WTC11 (cell line): Measurements from ENCODE around the gene SMIM13. TPM values are rescaled to one million over a fixed set of nuclear protein-coding genes. Genes with fewer than 3 reads are reported as not detected.

Experiments
- ATAC-seq: fragments of 200-7000 bp; cut with Tn5 transposase; 2 replicates; pipeline ENCODE4 v1.10.0; 2021; ENCODE audit warnings: mild to moderate bottlenecking, moderate library complexity
- CTCF ChIA-PET: fragments of 300-600 bp; sonication (Branson Sonifier 250); formaldehyde crosslinking; loops from one replicate; lab custom pipeline; 2021; ENCODE audit warnings: antibody characterized with exemption; lab: Charles Lee
- POLR2A ChIA-PET: fragments of 350-600 bp; sonication (Branson Sonifier 250); formaldehyde crosslinking; loops from one replicate; lab custom pipeline; 2021; ENCODE audit warnings: antibody characterized with exemption; lab: Charles Lee
- DNase-seq: peaks from one replicate; pipeline ENCODE4 v3.0.0; 2021; ENCODE audit warnings: low spot score
- H3K27ac Mint-ChIP-seq: 2 replicates; pipeline ENCODE4 v1.8.0; 2021; ENCODE audit warnings: mixed read lengths
- H3K27me3 Mint-ChIP-seq: 2 replicates; pipeline ENCODE4 v1.8.0; 2021; ENCODE audit warnings: low read depth, mild to moderate bottlenecking, moderate library complexity, mixed read lengths
- H3K36me3 Mint-ChIP-seq: 2 replicates; pipeline ENCODE4 v1.8.0; 2021; ENCODE audit warnings: mixed read lengths
- H3K4me1 Mint-ChIP-seq: 2 replicates; pipeline ENCODE4 v1.8.0; 2022; ENCODE audit warnings: mixed read lengths
- H3K4me3 Mint-ChIP-seq: 2 replicates; pipeline ENCODE4 v1.8.0; 2021; ENCODE audit warnings: mild to moderate bottlenecking, moderate library complexity, mixed read lengths
- H3K9me3 Mint-ChIP-seq: 2 replicates; pipeline ENCODE4 v1.8.0; 2021; ENCODE audit warnings: mixed read lengths
- AFF4 ChIP-seq: sonication (generic); formaldehyde crosslinking; IDR thresholded peaks from 2 replicates; pipeline ENCODE4 v1.8.1; 2023; ENCODE audit warnings: mild to moderate bottlenecking, missing genetic modification reagents, borderline replicate concordance
- ATF2 ChIP-seq: sonication (generic); formaldehyde crosslinking; IDR thresholded peaks from 2 replicates; pipeline ENCODE4 v1.8.1; 2022; ENCODE audit warnings: low read depth, missing genetic modification reagents, borderline replicate concordance
- ELF4 ChIP-seq: sonication (generic); formaldehyde crosslinking; IDR thresholded peaks from 2 replicates; pipeline ENCODE4 v1.8.1; 2022; ENCODE audit warnings: low read depth, mild to moderate bottlenecking, moderate library complexity, missing genetic modification reagents
- FOXK1 ChIP-seq: sonication (generic); formaldehyde crosslinking; IDR thresholded peaks from 2 replicates; pipeline ENCODE4 v1.8.0; 2022; ENCODE audit warnings: mild to moderate bottlenecking, moderate library complexity, missing genetic modification reagents
- GRHL2 ChIP-seq: fragments of 250-450 bp; sonication (Bioruptor Pico); IDR thresholded peaks from 2 replicates; pipeline ENCODE4 v1.8.0; 2022; ENCODE audit warnings: mild to moderate bottlenecking, moderate library complexity; ENCODE audit not compliant: insufficient replicate concordance, severe bottlenecking
- NR2C2 ChIP-seq: sonication (generic); formaldehyde crosslinking; IDR thresholded peaks from 2 replicates; pipeline ENCODE4 v1.8.0; 2022; ENCODE audit warnings: mild to moderate bottlenecking, missing genetic modification reagents
- NR3C1 ChIP-seq: sonication (generic); formaldehyde crosslinking; conservative IDR thresholded peaks from 2 replicates; pipeline ENCODE4 v1.8.1; 2023; ENCODE audit warnings: low read depth, mild to moderate bottlenecking, missing genetic modification reagents
- SMAD3 ChIP-seq: sonication (generic); formaldehyde crosslinking; IDR thresholded peaks from 2 replicates; pipeline ENCODE4 v1.8.0; 2022; ENCODE audit warnings: missing genetic modification reagents, mild to moderate bottlenecking, borderline replicate concordance
- SMAD4 ChIP-seq: sonication (generic); formaldehyde crosslinking; IDR thresholded peaks from 2 replicates; pipeline ENCODE4 v1.8.0; 2022; ENCODE audit warnings: mild to moderate bottlenecking, missing genetic modification reagents
- TEAD4 ChIP-seq: sonication (generic); formaldehyde crosslinking; IDR thresholded peaks from 2 replicates; pipeline ENCODE4 v1.8.0; 2022; ENCODE audit warnings: mild to moderate bottlenecking, missing genetic modification reagents
- USF2 ChIP-seq: sonication (generic); formaldehyde crosslinking; IDR thresholded peaks from 2 replicates; pipeline ENCODE4 v1.8.1; 2023; ENCODE audit warnings: mild to moderate bottlenecking, missing genetic modification reagents, moderate library complexity
- ZNF121 ChIP-seq: sonication (generic); formaldehyde crosslinking; IDR thresholded peaks from 2 replicates; pipeline ENCODE4 v1.8.0; 2023; ENCODE audit warnings: missing genetic modification reagents
- ZNF219 ChIP-seq: sonication (generic); formaldehyde crosslinking; IDR thresholded peaks from 2 replicates; pipeline ENCODE4 v1.8.0; 2023; ENCODE audit warnings: missing genetic modification reagents, mild to moderate bottlenecking, borderline replicate concordance
- total RNA-seq: library from RNA; stranded (reverse); gene quantifications from 3 replicates; pipeline ENCODE4 v1.2.3, GENCODE V29; 2021
- TF ChIP-seq, protein P1 (sequence below): sonication (generic); formaldehyde crosslinking; IDR thresholded peaks from 2 replicates; pipeline ENCODE4 v1.8.1; 2023; ENCODE audit warnings: mild to moderate bottlenecking, missing genetic modification reagents
- TF ChIP-seq, protein P2 (sequence below): sonication (generic); formaldehyde crosslinking; IDR thresholded peaks from 2 replicates; pipeline ENCODE4 v1.8.1; 2023; ENCODE audit warnings: mild to moderate bottlenecking, moderate library complexity, missing genetic modification reagents
- TF ChIP-seq, protein P3 (sequence below): sonication (generic); formaldehyde crosslinking; conservative IDR thresholded peaks from 2 replicates; pipeline ENCODE4 v1.8.1; 2022; ENCODE audit warnings: mild to moderate bottlenecking, missing genetic modification reagents
- TF ChIP-seq, protein P4 (sequence below): fragments of 200-600 bp; IDR thresholded peaks from 2 replicates; pipeline ENCODE4 v1.8.0; 2022; ENCODE audit warnings: antibody characterized with exemption

SMIM13 gene
- total RNA-seq, 1 experiment from 2014 or later = 9.7 TPM

DNA sequence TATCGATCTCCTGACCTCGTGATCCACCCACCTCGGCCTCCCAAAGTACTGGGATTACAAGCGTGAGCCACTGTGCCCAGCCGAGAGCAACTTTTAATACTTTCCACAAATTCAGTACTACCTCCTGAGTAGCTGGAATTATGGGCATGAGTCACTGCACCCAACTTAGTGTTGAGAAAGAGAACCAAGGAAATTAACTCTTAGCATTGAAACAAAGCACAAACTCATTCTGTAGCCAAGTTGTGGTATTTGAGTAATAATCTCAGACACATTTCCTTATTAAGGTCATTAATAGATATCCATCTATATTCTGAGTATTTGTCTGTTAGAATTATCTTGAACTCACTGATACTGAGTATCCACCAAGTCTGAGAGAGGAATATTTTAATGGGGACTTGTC lies 35.2 kb upstream of the SMIM13 start:
- DNase-seq (no peak), ATAC-seq (no peak)
- Mint-ChIP-seq H3K9me3 (no peaks in the 10 kb centered on the region), H3K27me3 (no peaks in the 10 kb centered on the region), H3K4me1 (no peaks in the 10 kb centered on the region), H3K27ac (no peak overlapping the region), H3K4me3 (no peak overlapping the region), H3K36me3 (no peaks in the 10 kb centered on the region)
- CTCF ChIA-PET = no interaction called here
- POLR2A ChIA-PET = no interaction called here
- TF ChIP-seq NR3C1 (no peak), ATF2 (no peak), FOXK1 (no peak), USF2 (CRISPR knock-in tag) (no peak), SMAD4 (CRISPR knock-in tag) (no peak), TEAD4 (CRISPR knock-in tag) (no peak), SMAD3 (CRISPR knock-in tag) (no peak), AFF4 (no peak), NR2C2 (CRISPR knock-in tag) (no peak), ZNF219 (CRISPR knock-in tag) (no peak), ZNF121 (CRISPR knock-in tag) (no peak), GRHL2 (CRISPR knock-in tag) (no peak), ELF4 (no peak)
- TF ChIP-seq, protein P1, sequence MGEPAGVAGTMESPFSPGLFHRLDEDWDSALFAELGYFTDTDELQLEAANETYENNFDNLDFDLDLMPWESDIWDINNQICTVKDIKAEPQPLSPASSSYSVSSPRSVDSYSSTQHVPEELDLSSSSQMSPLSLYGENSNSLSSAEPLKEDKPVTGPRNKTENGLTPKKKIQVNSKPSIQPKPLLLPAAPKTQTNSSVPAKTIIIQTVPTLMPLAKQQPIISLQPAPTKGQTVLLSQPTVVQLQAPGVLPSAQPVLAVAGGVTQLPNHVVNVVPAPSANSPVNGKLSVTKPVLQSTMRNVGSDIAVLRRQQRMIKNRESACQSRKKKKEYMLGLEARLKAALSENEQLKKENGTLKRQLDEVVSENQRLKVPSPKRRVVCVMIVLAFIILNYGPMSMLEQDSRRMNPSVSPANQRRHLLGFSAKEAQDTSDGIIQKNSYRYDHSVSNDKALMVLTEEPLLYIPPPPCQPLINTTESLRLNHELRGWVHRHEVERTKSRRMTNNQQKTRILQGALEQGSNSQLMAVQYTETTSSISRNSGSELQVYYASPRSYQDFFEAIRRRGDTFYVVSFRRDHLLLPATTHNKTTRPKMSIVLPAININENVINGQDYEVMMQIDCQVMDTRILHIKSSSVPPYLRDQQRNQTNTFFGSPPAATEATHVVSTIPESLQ (CRISPR knock-in tag) = no peak
- TF ChIP-seq, protein P2, sequence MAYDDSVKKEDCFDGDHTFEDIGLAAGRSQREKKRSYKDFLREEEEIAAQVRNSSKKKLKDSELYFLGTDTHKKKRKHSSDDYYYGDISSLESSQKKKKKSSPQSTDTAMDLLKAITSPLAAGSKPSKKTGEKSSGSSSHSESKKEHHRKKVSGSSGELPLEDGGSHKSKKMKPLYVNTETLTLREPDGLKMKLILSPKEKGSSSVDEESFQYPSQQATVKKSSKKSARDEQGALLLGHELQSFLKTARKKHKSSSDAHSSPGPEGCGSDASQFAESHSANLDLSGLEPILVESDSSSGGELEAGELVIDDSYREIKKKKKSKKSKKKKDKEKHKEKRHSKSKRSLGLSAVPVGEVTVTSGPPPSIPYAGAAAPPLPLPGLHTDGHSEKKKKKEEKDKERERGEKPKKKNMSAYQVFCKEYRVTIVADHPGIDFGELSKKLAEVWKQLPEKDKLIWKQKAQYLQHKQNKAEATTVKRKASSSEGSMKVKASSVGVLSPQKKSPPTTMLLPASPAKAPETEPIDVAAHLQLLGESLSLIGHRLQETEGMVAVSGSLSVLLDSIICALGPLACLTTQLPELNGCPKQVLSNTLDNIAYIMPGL (CRISPR knock-in tag) = no peak
- TF ChIP-seq, protein P3, sequence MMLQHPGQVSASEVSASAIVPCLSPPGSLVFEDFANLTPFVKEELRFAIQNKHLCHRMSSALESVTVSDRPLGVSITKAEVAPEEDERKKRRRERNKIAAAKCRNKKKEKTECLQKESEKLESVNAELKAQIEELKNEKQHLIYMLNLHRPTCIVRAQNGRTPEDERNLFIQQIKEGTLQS (CRISPR knock-in tag) = no peak
- TF ChIP-seq, protein P4, sequence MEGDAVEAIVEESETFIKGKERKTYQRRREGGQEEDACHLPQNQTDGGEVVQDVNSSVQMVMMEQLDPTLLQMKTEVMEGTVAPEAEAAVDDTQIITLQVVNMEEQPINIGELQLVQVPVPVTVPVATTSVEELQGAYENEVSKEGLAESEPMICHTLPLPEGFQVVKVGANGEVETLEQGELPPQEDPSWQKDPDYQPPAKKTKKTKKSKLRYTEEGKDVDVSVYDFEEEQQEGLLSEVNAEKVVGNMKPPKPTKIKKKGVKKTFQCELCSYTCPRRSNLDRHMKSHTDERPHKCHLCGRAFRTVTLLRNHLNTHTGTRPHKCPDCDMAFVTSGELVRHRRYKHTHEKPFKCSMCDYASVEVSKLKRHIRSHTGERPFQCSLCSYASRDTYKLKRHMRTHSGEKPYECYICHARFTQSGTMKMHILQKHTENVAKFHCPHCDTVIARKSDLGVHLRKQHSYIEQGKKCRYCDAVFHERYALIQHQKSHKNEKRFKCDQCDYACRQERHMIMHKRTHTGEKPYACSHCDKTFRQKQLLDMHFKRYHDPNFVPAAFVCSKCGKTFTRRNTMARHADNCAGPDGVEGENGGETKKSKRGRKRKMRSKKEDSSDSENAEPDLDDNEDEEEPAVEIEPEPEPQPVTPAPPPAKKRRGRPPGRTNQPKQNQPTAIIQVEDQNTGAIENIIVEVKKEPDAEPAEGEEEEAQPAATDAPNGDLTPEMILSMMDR = no peak
